PFSK-1 (cell line): ENCODE measurements around the gene CFAP65.

ENCODE experiments used
- POLR2AphosphoS5 ChIP-seq: IDR thresholded peaks from 2 replicates; pipeline ENCODE4 v1.6.1; 2012; ENCODE audit warnings: low read depth, mild to moderate bottlenecking, control low read depth, low read length, moderate library complexity
- REST ChIP-seq, 2 experiments: IDR thresholded peaks; 2 replicates each; pipeline versions ENCODE4 v1.6.1 to v1.8.0; 2011 to 2012; ENCODE audit warnings: low read depth in 2 of 2, low read length in 2 of 2, control low read depth in 1 of 2, inconsistent platforms in 1 of 2, mild to moderate bottlenecking in 1 of 2, moderate library complexity in 1 of 2; ENCODE audit not compliant: insufficient read depth in 1 of 2
- TAF1 ChIP-seq: IDR thresholded peaks from 2 replicates; pipeline ENCODE4 v1.6.1; 2012; ENCODE audit warnings: low read length, control low read depth, borderline replicate concordance; ENCODE audit not compliant: insufficient read depth

DNA sequence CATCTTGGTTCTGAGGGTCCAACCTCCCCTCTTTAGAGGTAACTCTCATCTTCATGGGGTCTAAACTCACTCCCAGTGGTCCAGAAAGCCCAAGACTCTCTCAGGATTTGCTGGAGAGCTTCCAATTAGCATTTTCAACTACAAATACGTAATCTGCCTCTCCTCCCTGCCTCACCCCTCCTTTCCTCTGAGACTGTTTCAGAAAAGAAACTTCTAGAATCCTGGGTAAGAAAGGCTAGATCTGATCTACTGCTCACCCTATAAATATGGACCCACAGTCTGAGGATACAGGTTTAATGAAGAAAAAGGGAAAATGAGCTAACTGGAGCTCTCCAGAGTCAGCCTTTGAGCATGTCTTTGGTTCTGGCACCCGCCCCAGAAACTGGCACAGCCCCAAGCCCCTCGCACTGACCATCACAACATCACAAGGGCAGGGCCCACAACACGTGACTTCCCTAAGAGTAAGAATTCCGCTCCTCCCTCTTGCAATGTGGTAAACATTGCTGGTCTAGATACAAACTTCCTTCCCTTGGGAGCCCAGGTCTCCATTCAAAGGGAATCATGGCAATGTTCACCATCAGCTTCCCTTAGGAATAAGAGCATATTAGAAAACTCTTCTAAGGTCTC lies 41.1 kb upstream of the CFAP65 start:
- no peak for TF ChIP-seq REST (IDR thresholded peaks at IDR 0.05; ENCODE audit: insufficient read depth in 1 of 2, low read depth in 2 of 2, low read length in 2 of 2)
- no peak for TF ChIP-seq TAF1
- no peak for TF ChIP-seq POLR2AphosphoS5
